Astrocyte (in vitro differentiated cells and primary cell): ENCODE results near the gene FEM1B. TPM values are rescaled to one million over a fixed set of nuclear protein-coding genes. Genes with fewer than 3 reads are reported as not detected.

Experiments
- DNase-seq: peaks from one replicate; pipeline ENCODE4 v3.0.0-alpha.2; 2010; ENCODE audit warnings: low read depth
- FAIRE-seq: peaks from 2 replicates; lab custom pipeline; 2011; peaks lifted over from hg19 to GRCh38; lab: Jason Lieb, UNC
- H2AFZ ChIP-seq: 2 replicates; pipeline ENCODE4 v1.6.0; 2012; ENCODE audit warnings: low read depth, low read length, inconsistent platforms
- H3K27ac ChIP-seq: 2 replicates; pipeline ENCODE4 v1.5.1; 2011; ENCODE audit warnings: low read depth, low read length, inconsistent platforms
- H3K27me3 ChIP-seq: 2 replicates; pipeline ENCODE4 v1.6.0; 2011; ENCODE audit warnings: low read length, inconsistent platforms; ENCODE audit not compliant: insufficient read depth
- H3K36me3 ChIP-seq: 2 replicates; pipeline ENCODE4 v1.5.1; 2011; ENCODE audit warnings: low read length, inconsistent platforms; ENCODE audit not compliant: insufficient read depth
- H3K4me1 ChIP-seq: 2 replicates; pipeline ENCODE4 v1.5.1; 2011; ENCODE audit warnings: low read length, inconsistent platforms; ENCODE audit not compliant: insufficient read depth
- H3K4me2 ChIP-seq: 2 replicates; pipeline ENCODE4 v1.6.0; 2012; ENCODE audit warnings: low read length, inconsistent platforms
- H3K4me3 ChIP-seq: 2 replicates; pipeline ENCODE4 v1.5.1; 2011; ENCODE audit warnings: low read depth, mild to moderate bottlenecking, low read length, inconsistent platforms; ENCODE audit not compliant: insufficient read depth
- H3K79me2 ChIP-seq: 2 replicates; pipeline ENCODE4 v1.6.0; 2012; ENCODE audit warnings: mild to moderate bottlenecking, low read length, inconsistent platforms; ENCODE audit not compliant: insufficient read depth
- H3K9ac ChIP-seq: 2 replicates; pipeline ENCODE4 v1.6.0; 2012; ENCODE audit warnings: mild to moderate bottlenecking, low read length, inconsistent platforms
- H3K9me3 ChIP-seq: 2 replicates; pipeline ENCODE4 v1.5.1; 2012; ENCODE audit warnings: low read depth, mild to moderate bottlenecking, low read length, inconsistent platforms; ENCODE audit not compliant: insufficient read depth
- H4K20me1 ChIP-seq: 2 replicates; pipeline ENCODE4 v1.6.0; 2012; ENCODE audit warnings: low read length, inconsistent platforms; ENCODE audit not compliant: insufficient read depth
- H3K27ac Mint-ChIP-seq: one replicate; pipeline ENCODE4 v1.8.0; 2021; ENCODE audit warnings: mild to moderate bottlenecking, mixed read lengths; ENCODE audit not compliant: unreplicated experiment
- H3K27me3 Mint-ChIP-seq: one replicate; pipeline ENCODE4 v1.8.0; 2021; ENCODE audit warnings: low read depth, mixed read lengths; ENCODE audit not compliant: unreplicated experiment
- H3K36me3 Mint-ChIP-seq: one replicate; pipeline ENCODE4 v1.8.0; 2021; ENCODE audit warnings: low read depth, mixed read lengths; ENCODE audit not compliant: unreplicated experiment
- H3K4me1 Mint-ChIP-seq: one replicate; pipeline ENCODE4 v1.8.0; 2021; ENCODE audit warnings: low read depth, mixed read lengths; ENCODE audit not compliant: unreplicated experiment
- H3K4me3 Mint-ChIP-seq: one replicate; pipeline ENCODE4 v1.8.0; 2021; ENCODE audit warnings: mild to moderate bottlenecking, moderate library complexity, mixed read lengths; ENCODE audit not compliant: unreplicated experiment
- H3K9me3 Mint-ChIP-seq: one replicate; pipeline ENCODE4 v1.8.0; 2021; ENCODE audit warnings: mild to moderate bottlenecking, mixed read lengths; ENCODE audit not compliant: unreplicated experiment
- CTCF ChIP-seq: IDR thresholded peaks from 2 replicates; pipeline ENCODE4 v1.5.1; 2011; ENCODE audit warnings: low read depth, mild to moderate bottlenecking, inconsistent platforms, low read length, moderate library complexity; ENCODE audit not compliant: insufficient read depth
- EZH2 ChIP-seq: IDR thresholded peaks from 2 replicates; pipeline ENCODE4 v1.6.1; 2012; ENCODE audit warnings: mild to moderate bottlenecking, low read length, inconsistent platforms; ENCODE audit not compliant: insufficient read depth
- total RNA-seq: library from RNA; stranded (reverse); gene quantifications from 2 replicates; pipeline ENCODE4 v1.2.1, GENCODE V29; 2021

The FEM1B gene
- total RNA-seq, 1 donor from 2014 or later = 38.6 TPM

- H4K20me1 ChIP-seq = no peaks in the 10 kb centered on the region
- H3K27ac Mint-ChIP-seq = peak overlapping the region; percentile 90
- H3K9ac ChIP-seq = peak overlapping the region; percentile 6
- H3K36me3 Mint-ChIP-seq = peaks cover 48% of the 10 kb centered on the region
- FAIRE-seq (no peak), DNase-seq (peak; percentile 89)
- TF ChIP-seq EZH2 (no peak), CTCF (no peak)
- no peaks in the 10 kb centered on the region for H3K9me3 Mint-ChIP-seq
- peaks cover 38% of the 10 kb centered on the region for H3K4me1 Mint-ChIP-seq
- H3K27me3 ChIP-seq = no peaks in the 10 kb centered on the region
- H3K36me3 ChIP-seq = peaks cover 8% of the 10 kb centered on the region
- no peak overlapping the region for H2AFZ ChIP-seq
- H3K4me3 Mint-ChIP-seq = peak overlapping the region; percentile 71
- no peak overlapping the region for H3K4me3 ChIP-seq
- H3K9me3 ChIP-seq = no peaks in the 10 kb centered on the region
- H3K4me2 ChIP-seq = peak overlapping the region; percentile 37
- peaks cover 34% of the 10 kb centered on the region for H3K4me1 ChIP-seq
- no peaks in the 10 kb centered on the region for H3K79me2 ChIP-seq
- H3K27ac ChIP-seq = peak overlapping the region; percentile 42
- H3K27me3 Mint-ChIP-seq = peaks cover 2% of the 10 kb centered on the region
Measured at GRCh38 chr15:68334661-68335124, 57.1 kb downstream of the FEM1B start.

DNA sequence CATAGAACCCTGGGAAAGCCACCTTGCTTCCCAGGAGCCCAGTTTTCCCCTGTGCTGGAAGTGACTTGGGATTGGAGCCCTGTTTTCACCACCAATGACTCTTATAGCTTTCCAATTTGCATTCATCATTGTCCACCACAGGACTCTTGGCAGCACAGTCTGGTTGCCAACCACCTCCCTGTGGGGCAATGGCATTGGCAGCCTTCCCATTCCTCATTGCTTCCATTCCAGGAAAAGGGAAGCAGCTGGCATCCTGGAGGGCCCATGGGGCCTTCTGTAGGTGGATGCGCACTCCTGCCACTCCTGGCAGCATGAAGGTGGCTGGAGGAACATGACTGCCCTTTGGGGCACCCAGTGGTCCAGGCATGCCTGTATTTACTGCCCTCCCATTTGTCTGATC lies 57.7 kb downstream of the FEM1B start:
- no peaks in the 10 kb centered on the region for H4K20me1 ChIP-seq
- DNase-seq (peak; percentile 14), FAIRE-seq (no peak)
- peaks cover 34% of the 10 kb centered on the region for H3K4me1 ChIP-seq
- no peak overlapping the region for H3K4me3 ChIP-seq
- Mint-ChIP-seq H3K36me3 (peaks cover 49% of the 10 kb centered on the region), H3K4me1 (peaks cover 38% of the 10 kb centered on the region), H3K27me3 (peaks cover 2% of the 10 kb centered on the region), H3K4me3 (no peak overlapping the region), H3K9me3 (no peaks in the 10 kb centered on the region), H3K27ac (peak overlapping the region; percentile 90)
- H3K4me2 ChIP-seq = peak overlapping the region; percentile 37
- no peak overlapping the region for H2AFZ ChIP-seq
- H3K36me3 ChIP-seq = peaks cover 8% of the 10 kb centered on the region
- no peaks in the 10 kb centered on the region for H3K9me3 ChIP-seq
- TF ChIP-seq CTCF (no peak), EZH2 (no peak)
- no peaks in the 10 kb centered on the region for H3K79me2 ChIP-seq
- H3K27me3 ChIP-seq = no peaks in the 10 kb centered on the region
- H3K9ac ChIP-seq = no peak overlapping the region
- peak overlapping the region; percentile 42 for H3K27ac ChIP-seq

DNA sequence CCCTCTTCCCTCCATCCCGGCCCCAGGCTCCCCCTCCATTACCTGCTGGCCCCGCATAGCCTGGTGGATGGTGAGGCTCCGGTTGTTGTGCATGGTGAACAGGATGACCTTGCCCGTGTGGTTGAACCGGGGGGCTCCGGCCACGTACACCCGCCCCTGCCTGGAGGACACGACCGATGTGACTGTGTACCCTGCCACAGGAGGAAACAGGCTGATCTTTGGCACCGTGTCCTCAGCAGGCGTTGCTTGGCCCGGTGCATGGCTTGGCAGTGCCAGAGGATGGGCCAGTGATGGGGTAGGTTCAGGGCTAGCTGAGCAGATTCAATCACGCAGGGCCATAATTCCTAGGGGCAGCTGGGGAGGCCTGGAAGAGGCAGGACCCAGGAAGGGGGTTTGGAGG lies 58.1 kb downstream of the FEM1B start:
- Mint-ChIP-seq H3K27me3 (peaks cover 2% of the 10 kb centered on the region), H3K4me3 (no peak overlapping the region), H3K4me1 (peaks cover 36% of the 10 kb centered on the region), H3K9me3 (no peaks in the 10 kb centered on the region), H3K27ac (no peak overlapping the region), H3K36me3 (peaks cover 48% of the 10 kb centered on the region)
- Histone ChIP-seq H4K20me1 (no peaks in the 10 kb centered on the region), H3K4me1 (peaks cover 34% of the 10 kb centered on the region), H3K4me2 (no peak overlapping the region), H3K79me2 (no peaks in the 10 kb centered on the region), H3K9me3 (no peaks in the 10 kb centered on the region), H2AFZ (no peak overlapping the region), H3K27ac (peak overlapping the region; percentile 42), H3K9ac (no peak overlapping the region), H3K36me3 (peaks cover 5% of the 10 kb centered on the region), H3K27me3 (no peaks in the 10 kb centered on the region), H3K4me3 (no peak overlapping the region)
- FAIRE-seq = no peak
- TF ChIP-seq CTCF = no peak
- TF ChIP-seq EZH2 = no peak
- DNase-seq = no peak
